ENCODE data around the gene SLC13A3. TPM values are rescaled to one million over a fixed set of nuclear protein-coding genes. Genes with fewer than 3 reads are reported as not detected.

SLC13A3 gene
- total RNA-seq, 1 experiment from 2014 or later, result not detected

GRCh38 chr20:46541229-46541935 lies 109.9 kb downstream of the SLC13A3 start:
- Mint-ChIP-seq H3K36me3 (ENCODE audit: insufficient read depth, unreplicated experiment) (no peaks in the 10 kb centered on the region), H3K27me3 (ENCODE audit: unreplicated experiment) (peaks cover 46% of the 10 kb centered on the region), H3K9me3 (ENCODE audit: low read depth, unreplicated experiment) (no peaks in the 10 kb centered on the region), H3K4me1 (ENCODE audit: low read depth, unreplicated experiment) (no peaks in the 10 kb centered on the region), H3K27ac (ENCODE audit: unreplicated experiment) (no peak overlapping the region), H3K4me3 (ENCODE audit: low read depth, unreplicated experiment) (no peak overlapping the region)
- intact Hi-C loops (cut with micrococcal nuclease; ENCODE audit: unreplicated experiment), result no loop called here
- no peak for DNase-seq
- TF ChIP-seq, protein P1, sequence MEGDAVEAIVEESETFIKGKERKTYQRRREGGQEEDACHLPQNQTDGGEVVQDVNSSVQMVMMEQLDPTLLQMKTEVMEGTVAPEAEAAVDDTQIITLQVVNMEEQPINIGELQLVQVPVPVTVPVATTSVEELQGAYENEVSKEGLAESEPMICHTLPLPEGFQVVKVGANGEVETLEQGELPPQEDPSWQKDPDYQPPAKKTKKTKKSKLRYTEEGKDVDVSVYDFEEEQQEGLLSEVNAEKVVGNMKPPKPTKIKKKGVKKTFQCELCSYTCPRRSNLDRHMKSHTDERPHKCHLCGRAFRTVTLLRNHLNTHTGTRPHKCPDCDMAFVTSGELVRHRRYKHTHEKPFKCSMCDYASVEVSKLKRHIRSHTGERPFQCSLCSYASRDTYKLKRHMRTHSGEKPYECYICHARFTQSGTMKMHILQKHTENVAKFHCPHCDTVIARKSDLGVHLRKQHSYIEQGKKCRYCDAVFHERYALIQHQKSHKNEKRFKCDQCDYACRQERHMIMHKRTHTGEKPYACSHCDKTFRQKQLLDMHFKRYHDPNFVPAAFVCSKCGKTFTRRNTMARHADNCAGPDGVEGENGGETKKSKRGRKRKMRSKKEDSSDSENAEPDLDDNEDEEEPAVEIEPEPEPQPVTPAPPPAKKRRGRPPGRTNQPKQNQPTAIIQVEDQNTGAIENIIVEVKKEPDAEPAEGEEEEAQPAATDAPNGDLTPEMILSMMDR (IDR thresholded peaks at IDR 0.05; ENCODE audit: unreplicated experiment), result no peak
- CTCF ChIA-PET, result no interaction called here
- BruUV-seq (replicated peaks), result no TSS peak

DNA sequence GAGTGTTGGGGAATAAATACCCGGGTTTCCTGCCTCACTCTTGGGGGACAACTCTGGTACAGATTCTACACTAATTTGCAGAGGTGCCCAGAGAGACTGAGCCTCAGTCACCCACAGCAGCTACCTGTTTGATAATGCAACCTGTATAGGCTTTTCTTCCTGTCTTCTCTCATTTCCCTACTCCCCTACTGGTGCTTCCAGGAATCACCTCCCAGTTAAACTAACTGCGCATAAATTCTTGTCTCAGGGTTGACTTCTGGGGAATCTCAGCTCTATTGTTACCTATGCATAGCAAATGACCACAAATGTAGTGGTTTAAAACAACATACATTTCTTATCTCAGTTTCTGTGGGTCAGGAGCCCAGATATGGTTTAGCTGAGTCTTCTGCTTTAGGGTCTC lies 112.1 kb downstream of the SLC13A3 start:
- no peaks in the 10 kb centered on the region for H3K36me3 Mint-ChIP-seq (ENCODE audit: insufficient read depth, unreplicated experiment)
- peaks cover 46% of the 10 kb centered on the region for H3K27me3 Mint-ChIP-seq (ENCODE audit: unreplicated experiment)
- H3K9me3 Mint-ChIP-seq (ENCODE audit: low read depth, unreplicated experiment), result no peaks in the 10 kb centered on the region
- H3K27ac Mint-ChIP-seq (ENCODE audit: unreplicated experiment), result no peak overlapping the region
- no TSS peak for BruUV-seq (replicated peaks)
- intact Hi-C loops (cut with micrococcal nuclease; ENCODE audit: unreplicated experiment), result no loop called here
- DNase-seq, result no peak
- H3K4me1 Mint-ChIP-seq (ENCODE audit: low read depth, unreplicated experiment), result no peaks in the 10 kb centered on the region
- CTCF ChIA-PET, result no interaction called here
- TF ChIP-seq, protein P1 (IDR thresholded peaks at IDR 0.05; ENCODE audit: unreplicated experiment), result peak; percentile 26
- H3K4me3 Mint-ChIP-seq (ENCODE audit: low read depth, unreplicated experiment), result no peak overlapping the region

DNA sequence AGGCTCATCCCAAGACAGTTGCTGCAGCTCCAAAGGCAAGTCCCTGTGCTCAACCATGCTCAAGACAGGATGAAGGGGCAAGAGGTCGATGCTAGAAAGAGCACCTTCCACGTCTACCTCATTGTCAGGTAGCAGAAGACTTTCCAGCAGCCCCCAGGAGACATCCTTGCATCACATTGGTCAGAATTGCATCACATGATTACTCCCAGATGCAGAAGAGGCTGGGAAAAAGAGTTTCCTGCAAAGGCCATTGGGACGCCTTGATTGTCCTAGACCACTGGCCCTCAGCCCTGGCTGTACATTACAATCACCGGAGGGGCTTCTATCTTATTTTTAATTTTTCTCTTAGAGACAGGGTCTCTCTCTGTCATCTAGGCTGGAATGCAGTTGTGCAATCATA lies 120.6 kb downstream of the SLC13A3 start:
- Mint-ChIP-seq H3K27ac (ENCODE audit: unreplicated experiment) (no peak overlapping the region), H3K4me1 (ENCODE audit: low read depth, unreplicated experiment) (no peaks in the 10 kb centered on the region), H3K27me3 (ENCODE audit: unreplicated experiment) (peaks cover 51% of the 10 kb centered on the region), H3K4me3 (ENCODE audit: low read depth, unreplicated experiment) (no peak overlapping the region), H3K36me3 (ENCODE audit: insufficient read depth, unreplicated experiment) (no peaks in the 10 kb centered on the region), H3K9me3 (ENCODE audit: low read depth, unreplicated experiment) (no peaks in the 10 kb centered on the region)
- CTCF ChIA-PET, result no interaction called here
- no TSS peak for BruUV-seq (replicated peaks)
- no peak for DNase-seq
- TF ChIP-seq, protein P1 (IDR thresholded peaks at IDR 0.05; ENCODE audit: unreplicated experiment), result no peak
- intact Hi-C loops (cut with micrococcal nuclease; ENCODE audit: unreplicated experiment), result no loop called here

DNA sequence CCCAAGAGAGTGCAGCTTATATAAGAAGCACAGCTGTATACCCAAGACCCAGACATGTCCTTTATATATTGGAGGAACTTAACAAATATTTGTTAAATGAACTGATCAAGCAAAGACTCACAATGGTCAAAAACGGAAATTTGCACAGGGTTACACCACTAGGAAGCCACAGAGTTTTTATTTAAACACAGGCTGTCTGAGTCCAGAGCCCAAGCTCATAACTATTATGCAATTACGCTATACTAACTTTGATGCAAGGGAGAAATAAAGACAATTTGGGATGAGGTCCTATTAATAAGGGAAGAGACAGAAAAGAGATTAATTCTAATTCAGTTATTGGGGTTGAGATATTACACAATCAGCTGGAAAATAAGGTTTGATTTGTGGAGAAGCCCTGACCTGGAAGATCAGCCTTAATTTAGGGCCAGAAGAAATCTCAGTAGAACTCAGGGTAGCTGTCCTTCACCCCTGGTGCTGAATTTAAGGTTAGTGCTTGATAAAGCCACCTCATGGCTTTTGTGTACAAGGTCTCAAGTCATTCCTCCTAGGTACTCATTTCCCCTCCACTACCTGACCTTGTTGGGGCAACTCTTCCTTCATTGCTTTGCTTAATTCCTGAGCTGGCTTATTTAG lies 127.4 kb downstream of the SLC13A3 start:
- no peaks in the 10 kb centered on the region for H3K9me3 Mint-ChIP-seq (ENCODE audit: low read depth, unreplicated experiment)
- TF ChIP-seq, protein P1 (IDR thresholded peaks at IDR 0.05; ENCODE audit: unreplicated experiment), result no peak
- CTCF ChIA-PET, result interaction anchor here (0.8 to 1.2 kb wide), 2 partner anchors 166 to 610 kb away, joined by 3 read pairs; partner anchors contain the start of gene TP53RK
- no TSS peak for BruUV-seq (replicated peaks)
- no peak overlapping the region for H3K27ac Mint-ChIP-seq (ENCODE audit: unreplicated experiment)
- H3K27me3 Mint-ChIP-seq (ENCODE audit: unreplicated experiment), result peaks cover 67% of the 10 kb centered on the region
- H3K4me3 Mint-ChIP-seq (ENCODE audit: low read depth, unreplicated experiment), result no peak overlapping the region
- no peaks in the 10 kb centered on the region for H3K36me3 Mint-ChIP-seq (ENCODE audit: insufficient read depth, unreplicated experiment)
- intact Hi-C loops (cut with micrococcal nuclease; ENCODE audit: unreplicated experiment), result loop anchor here (5.0 kb wide), 1 partner anchor 33 kb away; no protein-coding TSS in a partner anchor
- no peaks in the 10 kb centered on the region for H3K4me1 Mint-ChIP-seq (ENCODE audit: low read depth, unreplicated experiment)
- peak; percentile 29 for DNase-seq
